Left renal cortex interstitium (tissue), 4 donors: Measurements from ENCODE around the gene CD79B. TPM values are rescaled to one million over a fixed set of nuclear protein-coding genes. Genes with fewer than 3 reads are reported as not detected.

ENCODE experiments used
- DNase-seq, 4 donors: peaks; one replicate each; pipeline ENCODE4 v3.0.0-alpha.2; 2013; ENCODE audit warnings: low read depth in 4 of 4, low spot score in 2 of 4, missing footprints in 1 of 4
- polyA plus RNA-seq, 4 donors: library from polyadenylated mRNA; unstranded; fragments of 120-200 nt; gene quantifications; one replicate each; pipeline ENCODE4 v1.2.1, GENCODE V29; 2013; ENCODE audit not compliant: insufficient read length in 4 of 4

The CD79B gene
- 1 to 10 TPM; 1.8 to 3.0 (median 2.9) TPM for polyA plus RNA-seq

DNA sequence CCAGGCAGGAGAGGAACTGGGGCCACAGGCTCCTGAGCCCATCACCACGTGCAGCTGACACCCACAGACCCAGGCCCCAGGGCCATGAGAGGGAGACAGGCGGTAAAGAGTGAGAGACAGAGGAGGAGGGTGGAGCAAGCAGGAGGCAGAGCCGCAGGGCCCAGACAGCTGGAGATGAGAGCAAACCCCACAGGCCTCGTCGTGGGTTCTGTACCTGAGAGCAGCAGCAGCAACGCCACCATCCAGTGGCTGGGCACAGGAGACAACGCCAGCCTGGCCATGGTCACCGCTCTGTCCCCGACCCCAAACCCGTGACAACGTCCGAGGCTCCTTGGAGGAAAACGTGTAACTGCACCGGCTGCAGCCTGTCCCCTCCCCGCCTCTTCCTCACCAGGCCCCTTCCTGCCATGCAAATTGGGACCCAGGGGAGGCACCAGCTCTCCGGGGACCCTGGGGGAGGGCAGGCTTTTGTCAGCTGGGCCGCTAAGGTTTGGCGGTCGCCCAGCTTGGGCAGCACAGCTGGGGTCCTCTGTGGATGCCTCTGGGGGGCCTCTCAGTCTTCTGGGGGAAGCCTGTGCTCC, at the start of gene CD79B:
TSS of gene CD79B (minus strand) at position 351 of the 581 bp plus-strand sequence. CDS start at position 281, 70 bp downstream.
- no peak for DNase-seq

DNA sequence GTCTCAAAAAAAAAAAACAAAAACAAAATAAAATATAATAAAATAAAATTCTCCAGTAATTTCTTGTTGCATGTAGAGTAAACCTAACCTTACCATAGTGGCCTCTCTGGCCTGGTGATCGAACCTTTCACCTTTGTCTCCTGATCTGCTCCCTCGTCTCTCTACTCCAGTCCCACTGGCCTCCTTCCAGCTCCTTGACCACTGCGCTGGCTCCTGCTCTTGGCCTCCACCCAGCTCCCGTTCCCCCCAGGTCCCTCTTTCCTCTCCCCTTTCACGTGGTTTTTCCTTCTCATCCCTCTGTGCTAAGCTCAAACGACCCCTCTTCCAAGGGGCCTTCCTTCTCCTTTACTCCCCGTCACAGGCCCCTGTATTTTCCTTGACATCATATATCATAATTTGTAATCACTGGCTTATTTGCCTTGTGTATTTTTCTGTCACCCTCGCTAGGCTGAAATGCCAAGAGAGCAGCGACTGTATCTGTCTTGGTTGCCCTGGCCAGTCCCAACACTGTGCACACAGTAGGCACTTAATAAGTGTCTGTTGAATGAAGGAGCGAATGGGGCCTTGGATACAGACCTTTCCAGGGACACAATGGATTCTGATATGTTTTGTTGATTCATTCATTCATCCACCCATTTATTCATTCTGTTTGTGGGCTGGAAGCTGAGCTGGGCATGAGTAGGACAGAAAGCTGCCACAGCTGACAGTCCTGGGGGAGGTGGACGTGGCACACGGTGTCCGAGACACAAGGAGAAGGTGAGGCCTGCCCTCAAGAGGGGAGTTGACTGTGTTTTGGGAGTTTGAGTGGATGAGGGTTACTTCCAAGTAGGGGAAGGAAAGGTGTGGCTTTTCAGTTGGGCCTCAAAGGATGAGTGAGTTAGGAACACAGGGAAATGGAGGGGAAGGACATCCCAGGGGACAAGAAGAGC, 46.4 kb upstream of the CD79B start:
- DNase-seq, result no peak

DNA sequence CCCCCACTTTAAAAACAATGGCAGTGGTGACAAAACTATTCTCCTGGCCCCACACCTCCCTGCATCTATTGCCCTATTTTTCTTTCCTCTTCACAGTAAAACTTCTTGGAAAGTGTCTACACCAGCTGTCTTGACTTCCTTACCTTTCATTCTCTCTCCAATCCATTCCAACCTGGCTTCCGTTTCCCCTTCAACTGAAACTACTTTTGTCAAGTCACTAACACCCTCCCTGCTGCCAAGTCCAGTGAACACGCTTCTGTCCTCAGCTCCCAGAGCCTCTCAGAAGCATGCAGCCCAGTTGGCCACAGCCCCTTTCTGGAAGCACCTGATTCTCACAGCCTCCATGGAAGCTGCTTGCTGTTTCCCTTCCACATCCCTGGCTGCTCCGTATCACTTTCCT, 44.6 kb upstream of the CD79B start:
- DNase-seq, result no peak

DNA sequence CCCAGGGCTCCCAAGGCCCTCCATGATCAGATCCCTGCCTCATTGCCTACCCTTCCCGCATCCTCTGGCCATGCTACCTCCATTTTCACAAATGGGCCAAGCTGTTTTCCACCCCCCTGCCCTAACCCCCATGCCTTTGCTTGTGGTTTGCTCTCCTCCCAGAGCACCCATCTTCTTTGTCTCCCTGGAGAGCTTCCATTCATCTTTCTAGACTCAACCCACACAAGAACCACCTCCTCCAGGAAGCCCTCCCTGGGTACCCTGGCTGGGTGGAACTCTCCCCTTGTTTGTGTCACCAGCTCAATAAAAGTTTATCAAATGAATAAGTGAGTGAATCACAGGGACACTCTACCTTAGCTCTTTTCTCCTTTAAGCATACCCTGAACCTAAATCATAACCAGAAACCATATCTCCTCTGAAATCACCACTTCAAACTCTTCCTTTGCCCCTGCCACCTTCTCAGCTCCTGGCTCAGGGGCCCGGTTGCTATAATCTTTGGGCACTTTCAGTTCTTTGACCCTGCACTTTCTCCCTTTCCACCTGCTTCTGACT, 43.5 kb upstream of the CD79B start:
- DNase-seq, result no peak

DNA sequence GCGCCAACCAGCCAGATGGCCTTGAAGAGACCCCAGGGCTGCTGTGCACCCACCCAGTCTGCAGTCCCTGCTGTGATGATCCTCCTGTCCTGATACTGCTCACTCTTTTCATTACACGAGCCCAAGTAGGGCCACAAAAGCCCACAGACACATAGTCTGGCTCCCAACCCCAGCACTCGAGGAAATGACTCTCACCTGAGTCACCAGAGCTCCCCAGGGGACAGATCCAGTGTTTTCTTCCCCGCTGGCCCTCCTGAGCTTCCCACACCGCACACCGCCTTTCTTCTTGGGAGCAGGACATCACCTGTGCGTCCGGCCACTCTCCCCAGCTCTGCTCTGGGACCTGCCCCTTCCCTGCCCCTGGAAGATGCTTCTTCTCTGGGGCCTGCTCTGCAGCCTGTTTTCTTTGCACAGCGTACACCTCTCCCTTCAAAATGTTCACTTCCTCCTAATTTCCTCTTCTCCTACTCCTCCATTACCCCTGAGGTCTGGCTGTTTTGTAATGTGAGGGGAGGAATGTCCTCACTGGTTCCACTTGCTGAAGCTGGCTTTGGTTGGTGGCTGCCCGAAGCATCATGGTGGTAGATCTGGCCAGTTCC, 42.6 kb upstream of the CD79B start:
- no peak for DNase-seq

DNA sequence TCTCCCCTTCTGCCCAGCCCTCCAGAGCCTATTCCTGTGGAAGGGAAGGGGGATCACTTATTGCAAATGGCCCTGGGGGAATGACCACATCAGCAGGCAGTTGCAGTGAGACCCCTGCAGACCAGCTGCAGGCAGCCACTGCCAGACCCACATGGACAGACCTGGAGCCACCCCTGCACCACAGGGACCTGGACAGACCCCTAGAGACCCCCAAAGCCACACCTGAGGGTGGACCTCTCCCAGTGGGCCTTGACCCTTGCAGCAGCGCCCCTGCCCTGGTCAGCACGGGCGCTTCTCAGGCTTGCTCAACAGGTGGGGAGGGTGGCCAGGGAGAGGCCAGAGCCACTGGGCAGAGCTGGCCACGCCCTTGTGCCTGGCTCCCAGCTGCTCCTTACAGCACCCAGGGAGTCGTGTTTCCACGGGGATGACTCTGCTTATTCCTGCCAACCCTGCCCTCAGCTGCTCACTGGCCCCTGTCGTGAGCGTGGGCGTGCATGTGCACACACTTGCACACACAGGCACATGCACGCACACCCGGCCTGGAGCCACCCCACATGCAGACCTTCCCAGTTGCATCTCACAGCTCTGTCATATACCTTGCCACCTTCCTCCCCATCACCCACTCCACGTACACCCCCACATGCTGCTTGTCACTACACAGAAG, 41.9 kb upstream of the CD79B start:
- no peak for DNase-seq

DNA sequence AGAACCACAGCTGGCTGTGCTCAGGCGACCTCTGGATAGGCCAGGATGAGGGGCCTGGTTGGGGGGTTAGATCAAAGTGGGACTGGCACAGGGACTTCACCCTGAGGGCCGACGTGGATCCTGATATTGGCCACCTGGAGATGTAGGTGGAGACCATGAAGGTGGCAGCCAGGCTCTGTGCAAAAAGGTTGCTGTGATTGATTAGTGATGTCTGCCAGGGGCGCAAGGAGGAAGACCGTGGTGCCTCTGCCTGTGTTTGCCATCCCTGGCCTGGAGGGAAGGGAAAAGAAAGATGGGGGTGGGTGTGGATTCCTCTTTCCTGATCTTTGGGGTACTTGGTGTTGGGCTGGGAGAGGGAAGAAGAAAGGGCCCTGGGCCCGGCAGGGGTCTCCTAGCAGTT, 41.1 kb upstream of the CD79B start:
- no peak for DNase-seq

DNA sequence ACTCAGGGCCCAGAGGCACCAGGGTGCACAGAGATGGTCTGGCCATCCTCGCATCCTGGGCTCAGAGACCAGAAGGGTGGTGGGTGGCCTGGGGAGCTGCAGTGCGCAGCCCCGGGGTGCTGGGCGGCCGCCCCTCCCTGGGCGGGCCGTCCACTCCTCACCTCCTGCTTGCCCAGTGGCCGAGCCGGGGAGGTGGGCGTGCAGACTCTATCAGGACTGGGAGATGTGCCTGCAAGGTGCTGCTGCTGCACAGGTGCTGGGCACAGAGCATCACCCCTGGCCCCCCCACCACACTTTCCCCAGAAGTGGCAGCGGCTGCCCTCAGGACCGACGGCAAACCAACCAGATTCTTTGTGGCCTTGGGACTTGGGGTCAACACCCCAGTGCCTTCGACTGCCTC, 40.7 kb upstream of the CD79B start, which contains the start of gene SCN4A:
TSS of gene SCN4A (minus strand) at position 123 of the 400 bp plus-strand sequence. CDS start at position 46, 77 bp downstream.
- DNase-seq, result no peak

DNA sequence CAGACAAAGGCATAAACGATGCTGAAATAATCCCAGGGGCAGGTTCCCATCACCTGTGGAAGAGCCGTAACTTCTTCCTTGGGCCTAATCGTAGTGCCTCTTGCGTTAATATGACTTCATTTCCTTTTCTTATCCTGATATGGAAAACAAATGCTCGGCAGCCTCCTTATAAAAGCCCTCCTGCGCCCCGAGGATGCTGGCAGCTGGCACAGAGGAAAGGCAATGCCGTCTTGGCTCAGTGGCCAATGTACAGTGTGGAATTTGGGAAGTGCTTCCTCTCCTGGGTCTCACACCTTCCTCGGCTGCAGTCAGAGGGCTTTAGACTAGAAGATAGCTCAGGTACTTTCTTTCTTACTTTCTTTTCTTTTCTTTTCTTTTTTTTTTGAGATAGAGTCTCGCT, 37.1 kb upstream of the CD79B start:
- no peak for DNase-seq

DNA sequence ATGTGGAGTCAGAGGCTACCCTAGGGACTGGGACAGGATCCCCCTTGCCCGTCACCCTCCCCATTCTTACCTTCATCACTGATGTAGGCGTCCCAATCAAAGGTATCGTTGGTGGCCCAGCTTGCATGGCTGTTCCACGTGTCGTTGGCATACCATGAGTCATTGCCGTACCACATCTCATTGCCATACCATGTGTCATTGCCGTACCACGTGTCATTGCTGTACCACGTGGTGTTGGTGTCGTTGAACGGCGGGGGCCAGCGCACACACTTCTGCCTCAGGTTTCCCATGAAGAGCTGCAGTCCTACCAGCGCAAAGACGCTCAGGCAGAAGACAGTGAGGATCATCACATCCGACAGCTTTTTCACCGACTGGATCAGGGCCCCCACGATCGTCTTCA, 35.8 kb upstream of the CD79B start:
- DNase-seq, result no peak

DNA sequence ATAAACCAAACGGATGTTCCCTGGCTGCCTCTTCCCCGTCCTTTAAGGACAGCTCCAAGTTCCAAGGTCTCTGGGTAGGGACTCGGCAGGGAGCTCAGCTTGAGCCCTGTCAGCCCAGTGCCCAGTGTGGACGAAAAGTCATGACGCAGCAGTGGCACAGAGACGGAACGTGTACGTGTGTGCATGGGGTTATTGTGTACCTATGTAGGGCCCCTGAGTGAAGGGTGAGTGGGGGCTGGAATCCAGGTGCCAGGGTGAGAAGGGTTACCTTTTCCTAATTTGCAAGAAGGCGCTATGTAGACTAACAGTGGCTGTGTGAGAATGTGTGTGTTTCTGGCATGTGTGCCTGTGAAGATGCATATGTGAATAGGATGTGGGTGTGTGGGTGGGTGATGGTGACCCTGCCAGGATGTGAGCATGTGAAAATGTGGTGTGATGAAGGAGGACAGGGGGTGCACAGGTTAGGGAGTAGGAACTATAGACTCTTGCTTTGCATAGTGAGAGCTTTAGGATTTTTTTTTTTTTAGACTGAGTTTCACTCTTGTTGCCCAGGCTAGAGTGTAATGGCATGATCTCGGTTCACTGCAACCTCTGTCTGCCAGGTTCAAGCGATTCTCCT, 34.6 kb upstream of the CD79B start:
- no peak for DNase-seq

DNA sequence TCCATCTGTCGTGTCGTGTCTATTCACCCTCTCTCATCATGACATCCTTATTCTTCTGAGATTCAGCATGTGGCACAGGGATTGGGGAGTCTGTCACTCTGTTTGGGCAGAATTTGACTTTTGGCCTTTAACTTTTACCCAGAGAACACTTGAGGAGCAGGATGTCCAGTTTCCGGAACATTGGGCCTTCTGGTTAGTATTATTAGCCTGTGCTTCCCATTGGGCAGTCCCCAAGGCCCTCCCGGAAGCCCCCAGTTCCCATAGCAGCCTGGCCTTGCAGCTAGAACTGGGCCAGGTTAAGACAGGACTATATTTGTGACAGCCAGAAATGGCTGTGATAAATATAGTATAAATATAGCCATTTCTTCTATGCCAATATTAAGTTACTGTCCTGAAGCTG, 31.0 kb upstream of the CD79B start:
- DNase-seq, result no peak

DNA sequence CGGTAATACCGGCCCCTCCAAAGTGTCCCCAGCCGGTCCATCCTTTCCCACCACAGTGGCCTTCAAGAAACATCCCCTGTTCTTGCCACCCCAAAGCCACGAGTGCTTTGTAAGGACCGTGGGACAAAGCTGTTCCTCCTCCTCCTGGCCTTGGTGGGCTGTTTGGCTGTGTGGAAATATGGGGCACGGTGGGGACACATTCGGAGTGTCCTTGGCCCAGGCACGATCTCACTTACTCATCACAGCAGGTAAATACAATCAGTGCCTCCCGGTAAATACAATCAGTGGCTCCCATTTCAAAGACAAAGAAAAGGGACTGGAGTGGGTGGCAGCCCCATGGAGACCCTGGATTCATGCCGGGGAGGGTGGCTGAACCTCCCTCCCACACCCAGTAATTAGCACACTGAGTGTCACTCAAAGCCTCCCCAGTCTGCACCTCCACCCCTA, 30.2 kb upstream of the CD79B start:
- DNase-seq, result no peak

DNA sequence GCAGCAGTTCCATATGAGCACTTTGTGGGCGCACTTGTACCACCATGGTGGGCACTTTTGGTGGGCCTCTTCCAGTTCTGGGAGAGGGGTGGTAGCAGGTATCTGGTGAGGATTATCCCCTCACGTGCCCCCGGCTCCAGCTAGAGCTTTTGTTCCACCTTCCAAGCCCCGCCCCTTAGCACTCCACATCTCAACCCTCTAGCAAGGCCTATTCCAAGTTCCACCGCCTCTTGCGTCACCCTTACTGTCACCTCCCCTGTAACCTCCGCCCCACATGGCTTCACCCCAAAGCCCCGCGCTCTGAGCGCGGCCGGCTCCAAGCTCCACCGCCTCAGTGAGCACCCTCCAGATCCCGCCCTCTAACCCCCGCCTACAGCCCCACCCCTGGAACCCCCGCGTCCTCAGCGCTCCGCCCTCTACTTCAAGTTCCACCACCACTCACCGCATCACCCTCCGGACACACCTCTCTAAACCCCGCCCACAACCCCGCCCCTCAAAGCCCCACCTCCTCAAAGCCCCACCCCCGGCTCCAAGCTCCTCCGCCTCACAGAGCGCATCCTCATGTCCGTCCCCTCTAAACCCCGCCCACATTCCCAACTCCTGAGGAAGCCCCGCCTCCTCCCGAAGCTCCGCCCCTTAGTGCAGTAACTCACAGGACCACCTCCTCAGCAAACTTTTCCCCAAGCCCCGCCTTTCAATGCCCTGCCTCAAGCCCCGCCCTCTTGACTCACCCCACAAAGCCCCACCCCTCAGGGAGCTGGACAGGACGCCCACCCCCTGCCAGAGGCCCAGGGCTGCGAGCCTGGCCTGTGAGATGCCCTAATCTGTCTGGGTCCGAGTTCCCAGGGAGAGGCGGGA, 29.5 kb upstream of the CD79B start:
- no peak for DNase-seq

DNA sequence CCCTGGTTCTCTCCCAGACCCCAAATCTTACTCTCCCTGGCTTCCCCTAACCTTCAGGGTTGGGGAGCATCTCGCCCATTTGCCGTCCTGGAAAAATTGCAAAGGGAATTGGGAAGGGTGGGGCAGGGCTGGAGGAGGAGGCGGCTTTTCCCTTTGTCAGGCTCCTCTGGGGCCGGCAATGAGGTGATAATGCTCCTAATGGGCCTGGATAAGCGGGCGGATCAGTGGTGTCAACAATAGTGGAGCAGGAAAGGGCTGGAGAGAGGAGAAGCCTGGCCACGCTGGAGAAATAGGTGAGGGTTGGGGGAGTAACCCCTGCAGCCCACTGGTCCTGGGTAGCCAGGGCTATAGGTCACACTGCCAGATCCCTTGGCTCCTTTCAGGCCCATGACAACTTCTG, 28.3 kb upstream of the CD79B start:
- no peak for DNase-seq

DNA sequence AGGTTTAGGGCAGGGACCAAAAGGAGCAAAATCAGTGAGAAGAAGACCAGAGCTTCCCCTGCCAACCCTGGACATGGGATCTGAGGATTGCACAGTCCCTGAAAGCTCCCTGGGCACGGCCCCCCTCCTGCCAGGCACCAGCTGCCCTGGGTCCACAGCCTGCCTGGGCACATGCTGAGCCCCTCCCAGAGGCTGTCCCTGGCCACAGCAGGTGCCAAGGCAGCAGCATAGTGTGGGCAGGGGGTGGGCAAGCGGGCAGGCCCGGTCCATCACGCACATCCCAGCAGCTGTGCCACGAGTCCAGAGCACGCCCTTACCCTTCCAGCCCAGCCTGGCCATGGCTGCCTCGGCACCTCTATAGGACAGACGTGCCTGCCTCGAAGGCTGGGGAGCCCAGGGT, 27.9 kb upstream of the CD79B start:
- DNase-seq, result no peak

DNA sequence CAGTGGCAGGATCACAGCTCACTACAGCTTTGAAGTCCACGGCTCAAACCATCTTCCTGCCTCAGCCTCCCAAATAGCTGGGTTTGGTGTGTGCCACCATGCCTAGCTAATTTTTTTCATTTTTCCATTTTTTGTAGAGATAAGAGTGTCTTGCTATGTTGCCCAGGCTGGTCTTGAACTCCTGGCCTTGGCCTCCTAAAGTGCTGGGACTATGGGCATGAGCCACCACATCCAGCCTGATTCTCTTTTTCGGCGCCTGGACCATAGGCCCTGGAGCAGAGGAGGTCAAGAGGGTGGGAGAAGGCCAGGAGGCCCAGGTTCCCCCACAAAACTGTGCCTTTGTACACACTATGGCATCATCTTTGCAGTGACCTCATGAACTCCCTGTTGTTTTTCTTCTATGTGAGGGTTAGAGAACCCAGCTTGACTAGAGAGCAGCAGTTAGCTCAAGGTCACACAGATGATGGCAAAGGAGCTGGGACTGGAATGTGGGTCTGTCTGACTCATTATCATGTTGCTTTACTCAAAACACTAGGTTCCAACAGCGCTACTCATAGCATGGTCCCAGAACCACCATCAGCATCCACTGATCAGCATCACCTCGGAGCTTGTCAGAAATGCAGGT, 24.3 kb upstream of the CD79B start:
- no peak for DNase-seq

DNA sequence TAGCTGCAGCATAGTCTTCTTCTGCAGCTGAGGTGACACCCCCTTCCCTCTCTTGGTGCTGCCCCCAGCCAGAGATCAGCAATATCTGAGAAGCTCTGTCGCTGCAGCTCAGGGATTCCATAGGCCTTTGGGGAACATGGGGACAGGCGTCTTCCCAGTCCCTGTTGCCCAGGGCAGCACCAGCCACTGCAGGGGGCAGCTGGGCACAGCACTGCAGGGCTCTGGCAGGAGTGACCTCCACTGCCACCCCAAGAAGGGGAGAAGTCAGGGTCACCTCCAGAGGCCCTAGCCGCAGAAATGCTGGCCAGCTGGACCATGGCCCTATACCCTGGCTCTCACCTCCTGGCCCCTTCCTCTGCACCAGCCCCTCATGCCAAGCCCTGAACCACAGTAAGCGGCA, 23.7 kb upstream of the CD79B start:
- no peak for DNase-seq

DNA sequence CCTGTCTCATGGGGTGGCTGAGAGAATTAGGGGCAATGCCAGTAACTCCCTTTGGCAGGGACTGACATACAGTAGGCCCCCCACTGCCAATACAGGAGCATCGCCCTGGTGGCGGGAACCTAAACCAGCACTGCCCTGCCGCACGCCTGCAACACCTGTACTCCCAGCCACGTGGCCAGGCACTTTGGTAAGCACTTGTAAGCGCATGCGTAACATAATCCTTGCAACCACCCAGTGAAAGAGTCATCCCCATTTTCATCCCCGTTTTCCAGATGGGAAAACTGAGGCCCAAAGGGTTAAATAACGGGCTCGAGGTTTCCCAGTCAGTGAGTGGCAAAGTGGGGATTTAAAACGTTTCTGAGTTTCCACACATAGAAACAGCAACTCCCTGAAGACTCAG, 23.1 kb upstream of the CD79B start:
- no peak for DNase-seq
